A549 (cell line): ENCODE measurements around the gene TMEM253.

Experiments used
- EP300 ChIP-seq, 2 experiments: fragments of >200 bp; sonication (Bioruptor Twin); formaldehyde crosslinking; IDR thresholded peaks; 2 replicates in 1 of 2; 3 replicates in 1 of 2; pipeline ENCODE4 v1.6.1; 2016 to 2017
- NFE2L2 ChIP-seq: fragments of 150-350 bp; conservative IDR thresholded peaks from 2 replicates; pipeline ENCODE4 v1.6.1; 2014; ENCODE audit warnings: low read length
- NPAS2 ChIP-seq: fragments of 250-450 bp; sonication (Bioruptor Pico); IDR thresholded peaks from 2 replicates; pipeline ENCODE4 v1.8.0; 2022; ENCODE audit warnings: mild to moderate bottlenecking, moderate library complexity, borderline replicate concordance
- POLR2A ChIP-seq: IDR thresholded peaks from 2 replicates; pipeline ENCODE4 v1.6.1; 2012; ENCODE audit warnings: mild to moderate bottlenecking, low read length
- SMC3 ChIP-seq: fragments of >200 bp; sonication (Bioruptor Twin); formaldehyde crosslinking; IDR thresholded peaks from 3 replicates; pipeline ENCODE4 v1.6.1; 2018; ENCODE audit warnings: inconsistent platforms
- TF ChIP-seq, protein P1 (sequence below): fragments of >200 bp; sonication (Bioruptor Twin); formaldehyde crosslinking; IDR thresholded peaks from 3 replicates; pipeline ENCODE4 v1.5.1; 2016
- TF ChIP-seq, protein P2 (sequence below): fragments of 450-650 bp; IDR thresholded peaks from 2 replicates; pipeline ENCODE4 v1.6.1; 2014; ENCODE audit warnings: antibody characterized with exemption

DNA sequence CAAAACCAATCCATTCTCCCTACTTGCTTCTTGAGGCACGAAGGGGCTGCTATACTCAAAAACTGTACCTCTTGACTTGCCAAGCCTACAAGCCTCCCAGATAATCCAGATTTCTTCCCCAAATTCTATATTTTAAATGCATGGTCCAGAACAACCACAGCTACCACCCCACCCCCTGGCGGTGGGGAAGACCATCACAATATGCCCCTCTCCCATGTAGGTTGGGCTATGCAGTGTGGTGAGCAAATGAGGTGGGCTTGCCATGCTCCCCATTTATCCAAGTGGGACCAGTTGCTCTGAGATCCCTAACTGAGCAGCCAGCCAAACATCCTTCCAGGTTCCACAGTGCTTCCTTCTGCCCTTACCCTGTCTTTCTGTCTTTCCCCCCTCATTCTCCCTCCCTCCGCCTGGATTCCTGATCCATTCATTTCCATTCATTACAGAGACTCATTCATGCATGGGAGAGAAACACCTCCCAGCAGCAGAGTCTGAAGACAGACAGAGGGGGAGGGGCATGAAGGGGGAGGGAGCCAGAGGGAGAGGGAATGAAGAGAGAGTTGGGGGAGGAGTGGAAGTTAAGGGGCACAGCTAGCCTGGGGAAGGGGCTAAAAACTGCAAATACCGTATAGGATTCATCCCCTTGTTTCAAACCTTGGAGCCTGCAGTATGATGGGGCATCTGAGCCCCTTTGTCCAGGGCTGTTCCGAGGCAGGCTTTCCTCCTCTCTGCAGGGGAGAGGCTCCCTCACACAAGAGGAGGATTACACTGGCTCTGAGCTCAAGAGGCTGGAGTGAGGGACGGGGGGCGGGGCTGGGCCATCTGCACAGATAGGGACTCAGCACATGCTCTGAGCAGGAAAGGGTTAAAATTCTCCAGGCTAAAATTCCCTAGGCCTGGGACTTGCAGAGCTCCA lies 6.8 kb upstream of the TMEM253 start:
- TF ChIP-seq, protein P1, sequence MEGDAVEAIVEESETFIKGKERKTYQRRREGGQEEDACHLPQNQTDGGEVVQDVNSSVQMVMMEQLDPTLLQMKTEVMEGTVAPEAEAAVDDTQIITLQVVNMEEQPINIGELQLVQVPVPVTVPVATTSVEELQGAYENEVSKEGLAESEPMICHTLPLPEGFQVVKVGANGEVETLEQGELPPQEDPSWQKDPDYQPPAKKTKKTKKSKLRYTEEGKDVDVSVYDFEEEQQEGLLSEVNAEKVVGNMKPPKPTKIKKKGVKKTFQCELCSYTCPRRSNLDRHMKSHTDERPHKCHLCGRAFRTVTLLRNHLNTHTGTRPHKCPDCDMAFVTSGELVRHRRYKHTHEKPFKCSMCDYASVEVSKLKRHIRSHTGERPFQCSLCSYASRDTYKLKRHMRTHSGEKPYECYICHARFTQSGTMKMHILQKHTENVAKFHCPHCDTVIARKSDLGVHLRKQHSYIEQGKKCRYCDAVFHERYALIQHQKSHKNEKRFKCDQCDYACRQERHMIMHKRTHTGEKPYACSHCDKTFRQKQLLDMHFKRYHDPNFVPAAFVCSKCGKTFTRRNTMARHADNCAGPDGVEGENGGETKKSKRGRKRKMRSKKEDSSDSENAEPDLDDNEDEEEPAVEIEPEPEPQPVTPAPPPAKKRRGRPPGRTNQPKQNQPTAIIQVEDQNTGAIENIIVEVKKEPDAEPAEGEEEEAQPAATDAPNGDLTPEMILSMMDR: no peak
- no peak for TF ChIP-seq EP300 (IDR thresholded peaks at IDR 0.05)
- no peak for TF ChIP-seq POLR2A
- no peak for TF ChIP-seq SMC3
- TF ChIP-seq, protein P2, sequence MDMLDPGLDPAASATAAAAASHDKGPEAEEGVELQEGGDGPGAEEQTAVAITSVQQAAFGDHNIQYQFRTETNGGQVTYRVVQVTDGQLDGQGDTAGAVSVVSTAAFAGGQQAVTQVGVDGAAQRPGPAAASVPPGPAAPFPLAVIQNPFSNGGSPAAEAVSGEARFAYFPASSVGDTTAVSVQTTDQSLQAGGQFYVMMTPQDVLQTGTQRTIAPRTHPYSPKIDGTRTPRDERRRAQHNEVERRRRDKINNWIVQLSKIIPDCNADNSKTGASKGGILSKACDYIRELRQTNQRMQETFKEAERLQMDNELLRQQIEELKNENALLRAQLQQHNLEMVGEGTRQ: no peak
- no peak for TF ChIP-seq NPAS2 (CRISPR knock-in tag)
- TF ChIP-seq NFE2L2: no peak
